GM12878 (cell line): ENCODE measurements around the gene SLC1A1. TPM values are rescaled to one million over a fixed set of nuclear protein-coding genes. Genes with fewer than 3 reads are reported as not detected.

Experiments used
- ATAC-seq: fragments of 200-7000 bp; cut with Tn5 transposase; 3 replicates; pipeline ENCODE4 v1.9.1; 2020; ENCODE audit warnings: mild to moderate bottlenecking, moderate library complexity
- BruUV-seq: library from RNA; stranded (reverse); fragments of 400-500 nt; replicated peaks from 2 replicates; lab custom pipeline; 2021; lab: Mats Ljungman, UMichigan
- CTCF ChIA-PET: fragments of 300-600 bp; sonication (Branson Sonifier 250); formaldehyde crosslinking; extraction: SDS; loops from one replicate; lab custom pipeline; 2021; ENCODE audit warnings: inconsistent platforms; lab: Yijun Ruan, JAX
- POLR2A ChIA-PET: fragments of 350-600 bp; formaldehyde crosslinking; extraction: SDS; loops from one replicate; lab custom pipeline; 2021; ENCODE audit warnings: inconsistent platforms; lab: Charles Lee
- RAD21 ChIA-PET: fragments of 300-600 bp; sonication (Branson Sonifier 250); formaldehyde crosslinking; loops from one replicate; lab custom pipeline; 2023; ENCODE audit warnings: antibody characterized with exemption; ENCODE audit not compliant: unreplicated experiment; lab: Charles Lee
- SMC1A ChIA-PET: fragments of 300-600 bp; sonication (Branson Sonifier 250); formaldehyde crosslinking; loops from one replicate; lab custom pipeline; 2023; ENCODE audit not compliant: unreplicated experiment, uncharacterized antibody; lab: Charles Lee
- DNase-seq: peaks from one replicate; pipeline ENCODE4 v3.0.0-alpha.2; 2011; ENCODE audit warnings: low read depth, low spot score
- FAIRE-seq: peaks from 3 replicates; lab custom pipeline; 2011; peaks lifted over from hg19 to GRCh38; lab: Jason Lieb, UNC
- H2AFZ ChIP-seq: 2 replicates; pipeline ENCODE4 v1.6.0; 2011; ENCODE audit warnings: low read depth, low read length, control low read depth; ENCODE audit not compliant: control insufficient read depth
- H3K27ac ChIP-seq: 2 replicates; pipeline ENCODE4 v1.5.1; 2011; ENCODE audit warnings: control low read depth; ENCODE audit not compliant: control insufficient read depth, insufficient read depth
- H3K27me3 ChIP-seq, 2 experiments: replicated peaks in 1 of 2; 2 replicates each; pipeline versions ENCODE4 v1.6.0 to v1.6.1; 2011; ENCODE audit warnings: low read length in 1 of 2; ENCODE audit not compliant: control insufficient read depth in 2 of 2, insufficient read depth in 2 of 2
- H3K36me3 ChIP-seq, 2 experiments: 2 replicates each; pipeline ENCODE4 v1.5.1; 2011; ENCODE audit warnings: low read length in 1 of 2; ENCODE audit not compliant: control insufficient read depth in 2 of 2, insufficient read depth in 2 of 2
- H3K4me1 ChIP-seq: 2 replicates; pipeline ENCODE4 v1.6.1; 2011; ENCODE audit warnings: mild to moderate bottlenecking, low read length, moderate library complexity, mixed read lengths; ENCODE audit not compliant: control insufficient read depth, insufficient read depth
- H3K4me2 ChIP-seq: 2 replicates; pipeline ENCODE4 v1.6.0; 2011; ENCODE audit warnings: control low read depth; ENCODE audit not compliant: control insufficient read depth, insufficient read depth
- H3K4me3 ChIP-seq: fragments of 200-600 bp; sonication (generic); 2 replicates; pipeline ENCODE4 v1.5.1; 2016
- H3K79me2 ChIP-seq: 2 replicates; pipeline ENCODE4 v1.6.0; 2011; ENCODE audit warnings: low read length; ENCODE audit not compliant: control insufficient read depth, insufficient read depth
- H3K9ac ChIP-seq: 2 replicates; pipeline ENCODE4 v1.8.0; 2011; ENCODE audit warnings: low read length, control low read depth, mixed read lengths; ENCODE audit not compliant: control insufficient read depth, insufficient read depth
- H3K9me3 ChIP-seq: replicated peaks from 3 replicates; pipeline ENCODE4 v1.5.1; 2011; ENCODE audit warnings: mild to moderate bottlenecking, low read length; ENCODE audit not compliant: control insufficient read depth, insufficient read depth
- H4K20me1 ChIP-seq: 2 replicates; pipeline ENCODE4 v1.6.0; 2011; ENCODE audit not compliant: control insufficient read depth, insufficient read depth
- ATF7 ChIP-seq: fragments of 450-650 bp; IDR thresholded peaks from 2 replicates; pipeline ENCODE4 v1.6.1; 2016; ENCODE audit warnings: low read depth, mild to moderate bottlenecking
- CEBPB ChIP-seq, 2 experiments: fragments of 150-350 bp in 1 of 2; IDR thresholded peaks; 2 replicates each; pipeline ENCODE4 v1.6.1; 2012 to 2014; ENCODE audit warnings: low read depth in 2 of 2, low read length in 2 of 2, borderline replicate concordance in 1 of 2, inconsistent platforms in 1 of 2
- NBN ChIP-seq: fragments of 450-650 bp; IDR thresholded peaks from 2 replicates; pipeline ENCODE4 v1.6.1; 2016
- PAX5 ChIP-seq: IDR thresholded peaks from 2 replicates; pipeline ENCODE4 v1.6.1; 2011; ENCODE audit warnings: low read depth, low read length, borderline replicate concordance
- POU2F2 ChIP-seq: IDR thresholded peaks from 3 replicates; pipeline ENCODE4 v1.6.1; 2011; ENCODE audit warnings: low read depth, mild to moderate bottlenecking, low read length, borderline replicate concordance
- RAD51 ChIP-seq: fragments of 450-650 bp; IDR thresholded peaks from 2 replicates; pipeline ENCODE4 v1.6.1; 2016; ENCODE audit warnings: moderate library complexity, mild to moderate bottlenecking, inconsistent platforms
- RFX5 ChIP-seq: IDR thresholded peaks from 2 replicates; pipeline ENCODE4 v1.6.1; 2011; ENCODE audit warnings: low read depth, low read length, improper control_type of control experiment
- SIX5 ChIP-seq: IDR thresholded peaks from 2 replicates; pipeline ENCODE4 v1.6.1; 2011; ENCODE audit warnings: mild to moderate bottlenecking, low read depth, low read length, moderate library complexity; ENCODE audit not compliant: severe bottlenecking
- WRNIP1 ChIP-seq: IDR thresholded peaks from 2 replicates; pipeline ENCODE4 v1.6.1; 2011; ENCODE audit warnings: low read depth, low read length, improper control_type of control experiment, borderline replicate concordance
- ZNF207 ChIP-seq: fragments of 450-650 bp; IDR thresholded peaks from 2 replicates; pipeline ENCODE4 v1.6.1; 2014; ENCODE audit warnings: antibody characterized with exemption, mild to moderate bottlenecking, borderline replicate concordance
- ZNF274 ChIP-seq: IDR thresholded peaks from one replicate; pipeline ENCODE4 v1.8.0; 2011; ENCODE audit not compliant: insufficient read length, insufficient read depth
- WGBS: methylation state at CpG from one replicate; pipeline ENCODE4 v1.1.6; 2016; ENCODE audit warnings: low lambda C conversion rate; ENCODE audit not compliant: insufficient replicate concordance, insufficient coverage; ENCODE audit errors: missing lambda C conversion rate; 5-methylcytosine and 5-hydroxymethylcytosine counted together
- in situ Hi-C: fragments of 300-500 bp; cut with MboI; formaldehyde crosslinking; loops from 9 replicates; pipeline ENCODE4 v1.14.3; 2018; ENCODE audit warnings: mixed read lengths
- intact Hi-C: fragments of 100-400 bp; cut with micrococcal nuclease; formaldehyde crosslinking; loops from one replicate; pipeline ENCODE4 v1.14.2; 2022; ENCODE audit not compliant: unreplicated experiment
- polyA plus RNA-seq, 11 experiments: library from polyadenylated mRNA; depleted of rRNA in 4 of 11; unstranded in 6 of 11; stranded (reverse) in 5 of 11; fragments of >200 nt; fragmentation: Nextera tagmentation in 4 of 11; fragmentation: Illumina TruSeq in 1 of 11; extraction: Ambion mirVana in 4 of 11; extraction: Trizol in 1 of 11; gene quantifications; 1 replicate in 1 of 11; 2 replicates in 10 of 11; pipeline versions ENCODE4 v1.2.1 to v1.2.3, GENCODE V29; 2011 to 2016; ENCODE audit warnings: inconsistent platforms in 2 of 11, missing spikeins in 2 of 11, low read depth in 1 of 11
- total RNA-seq, 4 experiments: library from RNA; depleted of rRNA in 3 of 4; stranded (reverse); fragments of >200 nt in 3 of 4; fragmentation: Illumina TruSeq in 1 of 4; extraction: Trizol in 1 of 4; gene quantifications; 2 replicates each; pipeline versions ENCODE4 v1.2.1 to v1.2.3, GENCODE V29; 2013 to 2021
- TF ChIP-seq, protein P1 (sequence below): fragments of 450-650 bp; IDR thresholded peaks from 2 replicates; pipeline ENCODE4 v1.6.1; 2017; ENCODE audit warnings: borderline replicate concordance

Gene SLC1A1
- total and polyA plus RNA-seq, 10 of the 15 experiments (the other 5 are each of a cell fraction or from before 2014, with no cell fraction given): 4.2 to 24.9 (median 18.3) TPM

DNA sequence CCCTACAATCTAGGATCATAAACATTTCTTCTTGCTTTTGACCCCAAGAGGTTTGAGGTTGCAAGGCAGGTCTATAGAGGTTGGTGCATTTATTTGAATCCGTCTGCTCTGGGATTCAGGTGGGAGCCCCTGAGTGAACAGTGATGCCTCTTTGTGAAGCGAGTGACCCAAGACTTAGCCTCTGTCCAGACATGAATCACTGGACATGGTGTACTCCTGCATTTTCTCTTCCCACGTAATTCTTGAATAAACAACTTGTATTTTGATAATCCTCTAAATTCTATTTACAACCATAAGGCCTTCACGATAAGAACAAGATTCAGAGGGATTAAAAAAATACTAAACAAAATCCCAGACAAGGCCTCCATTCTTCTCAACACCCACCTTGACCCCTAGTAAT is 104.3 kb downstream of the SLC1A1 start:
- Histone ChIP-seq H3K36me3 (no peaks in the 10 kb centered on the region), H2AFZ (no peak overlapping the region), H3K27ac (no peak overlapping the region), H3K4me3 (no peak overlapping the region), H3K9ac (no peak overlapping the region), H3K4me1 (peaks cover 5% of the 10 kb centered on the region; the same call in 1 of the 2 replicates), H3K9me3 (no peaks in the 10 kb centered on the region; the same call in 2 of the 3 replicates), H4K20me1 (no peaks in the 10 kb centered on the region), H3K27me3 (no peaks in the 10 kb centered on the region), H3K4me2 (no peak overlapping the region), H3K79me2 (no peaks in the 10 kb centered on the region)
- intact Hi-C loops: no loop called here
- ChIA-PET POLR2A (no interaction called here), RAD21 (no interaction called here), CTCF (interaction anchor here (0.7 kb wide), 1 partner anchor 71 kb away, joined by 3 read pairs; no protein-coding TSS in a partner anchor), SMC1A (no interaction called here)
- BruUV-seq: no TSS peak
- no peak for ATAC-seq
- no peak for FAIRE-seq
- TF ChIP-seq NBN: no peak
- TF ChIP-seq CEBPB (IDR thresholded peaks at IDR 0.05; ENCODE audit: borderline replicate concordance in 1 of 2, low read depth in 2 of 2, low read length in 2 of 2): no peak
- no peak for TF ChIP-seq WRNIP1
- no peak for TF ChIP-seq SIX5
- TF ChIP-seq POU2F2: no peak
- no peak for TF ChIP-seq RFX5
- no peak for TF ChIP-seq PAX5
- no peak for TF ChIP-seq ATF7
- TF ChIP-seq, protein P1, sequence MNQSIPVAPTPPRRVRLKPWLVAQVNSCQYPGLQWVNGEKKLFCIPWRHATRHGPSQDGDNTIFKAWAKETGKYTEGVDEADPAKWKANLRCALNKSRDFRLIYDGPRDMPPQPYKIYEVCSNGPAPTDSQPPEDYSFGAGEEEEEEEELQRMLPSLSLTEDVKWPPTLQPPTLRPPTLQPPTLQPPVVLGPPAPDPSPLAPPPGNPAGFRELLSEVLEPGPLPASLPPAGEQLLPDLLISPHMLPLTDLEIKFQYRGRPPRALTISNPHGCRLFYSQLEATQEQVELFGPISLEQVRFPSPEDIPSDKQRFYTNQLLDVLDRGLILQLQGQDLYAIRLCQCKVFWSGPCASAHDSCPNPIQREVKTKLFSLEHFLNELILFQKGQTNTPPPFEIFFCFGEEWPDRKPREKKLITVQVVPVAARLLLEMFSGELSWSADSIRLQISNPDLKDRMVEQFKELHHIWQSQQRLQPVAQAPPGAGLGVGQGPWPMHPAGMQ: no peak
- TF ChIP-seq ZNF274: no peak
- no peak for TF ChIP-seq ZNF207
- no peak for TF ChIP-seq RAD51
- in situ Hi-C loops: no loop called here
- DNase-seq: no peak
- 71% methylated on average over 4 of the region's 4 CpGs for WGBS
